D341Med (cell line): ENCODE data around the gene APOA5.
A peak's percentile ranks its signal among the peaks of the same experiment; 100 is the strongest.

Experiments used
- DNase-seq: peaks from one replicate; pipeline ENCODE4 v3.0.0; 2012; ENCODE audit warnings: low spot score

The APOA5 gene

GRCh38 chr11:116797816-116798215, 6.1 kb upstream of the APOA5 start:
- no peak for DNase-seq

GRCh38 chr11:116796548-116796947, 4.9 kb upstream of the APOA5 start:
- DNase-seq, result no peak

GRCh38 chr11:116794851-116795250, 3.2 kb upstream of the APOA5 start:
- DNase-seq, result no peak

- no peak for DNase-seq
These were observed 2.1 kb upstream of the APOA5 start for GRCh38 chr11:116793772-116794097.

GRCh38 chr11:116792869-116793771, 1.4 kb upstream of the APOA5 start:
- DNase-seq, result no peak

- DNase-seq, result no peak
These were observed 627 bp upstream of the APOA5 start for GRCh38 chr11:116792144-116792868.

GRCh38 chr11:116791002-116791812, 472 bp downstream of the APOA5 start:
- DNase-seq, result peak; percentile 91

- no peak for DNase-seq
These were observed 1.3 kb downstream of the APOA5 start for GRCh38 chr11:116790167-116791001.

GRCh38 chr11:116788975-116789374, 2.7 kb downstream of the APOA5 start:
- no peak for DNase-seq

GRCh38 chr11:116788534-116788933, 3.1 kb downstream of the APOA5 start:
- DNase-seq, result no peak

- peak; percentile 92 for DNase-seq
These were observed 3.7 kb downstream of the APOA5 start, which contains the start of gene ZPR1 for GRCh38 chr11:116787786-116788486. ZPR1 (minus strand) TSS chr11:116788023; CDS start chr11:116787990, 33 bp downstream.

GRCh38 chr11:116787436-116787785, 4.3 kb downstream of the APOA5 start:
- no peak for DNase-seq

GRCh38 chr11:116786966-116787365, 4.7 kb downstream of the APOA5 start:
- DNase-seq, result no peak

GRCh38 chr11:116786326-116786725, 5.4 kb downstream of the APOA5 start:
- DNase-seq, result no peak

- DNase-seq, result no peak
These were observed 9.0 kb downstream of the APOA5 start for GRCh38 chr11:116782728-116783127.

GRCh38 chr11:116778556-116778955, 13.1 kb downstream of the APOA5 start:
- DNase-seq, result no peak

- DNase-seq, result no peak
These were observed 14.6 kb downstream of the APOA5 start for GRCh38 chr11:116777056-116777455.

- DNase-seq, result no peak
These were observed 15.1 kb downstream of the APOA5 start for GRCh38 chr11:116776522-116776984.

- no peak for DNase-seq
These were observed 15.7 kb downstream of the APOA5 start for GRCh38 chr11:116775975-116776374.

GRCh38 chr11:116774661-116775060, 17.0 kb downstream of the APOA5 start:
- no peak for DNase-seq
